Mesenchymal stem cell (in vitro differentiated cells and primary cell): ENCODE data around the gene CHM.

ENCODE experiments used
- DNase-seq: peaks from one replicate; pipeline ENCODE4 v3.0.0-alpha.2; 2013
- H2AFZ ChIP-seq: one replicate; pipeline ENCODE4 v1.6.1; 2013; ENCODE audit warnings: low read depth, mild to moderate bottlenecking, control low read depth, inconsistent platforms, low read length, moderate library complexity
- H2AK5ac ChIP-seq: 2 replicates; pipeline ENCODE4 v1.6.1; 2013; ENCODE audit warnings: low read length, moderate library complexity, mild to moderate bottlenecking, inconsistent platforms; ENCODE audit not compliant: severe bottlenecking
- H2BK120ac ChIP-seq: one replicate; pipeline ENCODE4 v1.6.1; 2013; ENCODE audit warnings: low read depth, mild to moderate bottlenecking, inconsistent platforms, low read length, moderate library complexity
- H2BK12ac ChIP-seq, 2 experiments: one replicate each; pipeline ENCODE4 v1.6.1; 2013; ENCODE audit warnings: inconsistent platforms in 2 of 2, low read length in 2 of 2, mild to moderate bottlenecking in 2 of 2, moderate library complexity in 2 of 2, control low read depth in 1 of 2
- H2BK15ac ChIP-seq: one replicate; pipeline ENCODE4 v1.6.1; 2013; ENCODE audit warnings: mild to moderate bottlenecking, low read depth, inconsistent platforms; ENCODE audit not compliant: poor library complexity, severe bottlenecking
- H2BK5ac ChIP-seq: 2 replicates; pipeline ENCODE4 v1.6.1; 2013; ENCODE audit warnings: low read depth, mild to moderate bottlenecking, low read length, control low read depth, inconsistent platforms; ENCODE audit not compliant: poor library complexity, severe bottlenecking
- H3K14ac ChIP-seq, 2 experiments: one replicate each; pipeline ENCODE4 v1.6.1; 2013; ENCODE audit warnings: inconsistent platforms in 2 of 2, low read length in 2 of 2, control low read depth in 1 of 2, mild to moderate bottlenecking in 1 of 2, moderate library complexity in 1 of 2
- H3K18ac ChIP-seq, 2 experiments: one replicate each; pipeline ENCODE4 v1.6.1; 2013; ENCODE audit warnings: inconsistent platforms in 2 of 2, low read length in 2 of 2, control low read depth in 1 of 2, low read depth in 1 of 2, mild to moderate bottlenecking in 1 of 2
- H3K23ac ChIP-seq, 2 experiments: one replicate each; pipeline ENCODE4 v1.6.1; 2013; ENCODE audit warnings: inconsistent platforms in 2 of 2, low read length in 2 of 2, mild to moderate bottlenecking in 2 of 2, moderate library complexity in 2 of 2, control low read depth in 1 of 2
- H3K27ac ChIP-seq: 2 replicates; pipeline ENCODE4 v1.5.1; 2013; ENCODE audit warnings: mild to moderate bottlenecking, moderate library complexity, low read length, control low read depth, inconsistent platforms; ENCODE audit not compliant: poor library complexity, severe bottlenecking
- H3K27me3 ChIP-seq, 2 experiments: 2 replicates each; pipeline versions ENCODE4 v1.6.1 to v1.7.0; 2013; ENCODE audit warnings: low read length in 2 of 2, mild to moderate bottlenecking in 2 of 2, moderate library complexity in 2 of 2, control low read depth in 1 of 2, inconsistent platforms in 1 of 2; ENCODE audit not compliant: control insufficient read depth in 1 of 2, insufficient read depth in 1 of 2
- H3K36me3 ChIP-seq, 2 experiments: 2 replicates each; pipeline versions ENCODE4 v1.6.1 to v1.7.0; 2013; ENCODE audit warnings: low read length in 2 of 2, control low read depth in 1 of 2, inconsistent platforms in 1 of 2, low read depth in 1 of 2, mild to moderate bottlenecking in 1 of 2; ENCODE audit not compliant: insufficient read depth in 2 of 2, control insufficient read depth in 1 of 2
- H3K4ac ChIP-seq, 2 experiments: one replicate each; pipeline ENCODE4 v1.6.1; 2013; ENCODE audit warnings: inconsistent platforms in 2 of 2, low read length in 2 of 2, mild to moderate bottlenecking in 2 of 2, moderate library complexity in 2 of 2, control low read depth in 1 of 2, low read depth in 1 of 2
- H3K4me1 ChIP-seq: 2 replicates; pipeline ENCODE4 v1.6.1; 2013; ENCODE audit warnings: low read depth, low read length, control low read depth; ENCODE audit not compliant: control insufficient read depth, insufficient read depth
- H3K4me2 ChIP-seq: 2 replicates; pipeline ENCODE4 v1.6.1; 2013; ENCODE audit warnings: low read length, mild to moderate bottlenecking, inconsistent platforms; ENCODE audit not compliant: poor library complexity, severe bottlenecking
- H3K4me3 ChIP-seq, 2 experiments: 2 replicates each; pipeline versions ENCODE4 v1.5.1 to v1.7.0; 2013; ENCODE audit warnings: low read length in 2 of 2, mild to moderate bottlenecking in 2 of 2, control low read depth in 1 of 2, low read depth in 1 of 2; ENCODE audit not compliant: insufficient read depth in 1 of 2
- H3K79me1 ChIP-seq: replicated peaks from 2 replicates; pipeline ENCODE4 v1.6.1; 2013; ENCODE audit warnings: mild to moderate bottlenecking, control low read depth, low read length, inconsistent platforms; ENCODE audit not compliant: poor library complexity, severe bottlenecking
- H3K9ac ChIP-seq: 2 replicates; pipeline ENCODE4 v1.7.0; 2013; ENCODE audit warnings: mild to moderate bottlenecking, low read length, moderate library complexity
- H3K9me3 ChIP-seq: 2 replicates; pipeline ENCODE4 v1.7.0; 2013; ENCODE audit warnings: mild to moderate bottlenecking, low read length; ENCODE audit not compliant: control insufficient read depth
- H4K8ac ChIP-seq: one replicate; pipeline ENCODE4 v1.6.1; 2013; ENCODE audit warnings: inconsistent platforms, mild to moderate bottlenecking, low read length, moderate library complexity
- H4K91ac ChIP-seq: one replicate; pipeline ENCODE4 v1.6.1; 2013; ENCODE audit warnings: mild to moderate bottlenecking, low read length, inconsistent platforms
- WGBS: methylation state at CpG from one replicate; pipeline ENCODE4 v1.1.7; 2013; ENCODE audit warnings: mixed read lengths; 5-methylcytosine and 5-hydroxymethylcytosine counted together

The CHM gene

GRCh38 chrX:85907316-85907715 lies 140.0 kb downstream of the CHM start:
- no CpG with 5 or more reads among the region's 3 CpGs for WGBS
- no peak overlapping the region for H2AK5ac ChIP-seq
- H3K27ac ChIP-seq = no peak overlapping the region
- H3K36me3 ChIP-seq = peaks cover 0 to 11% of the 10 kb centered on the region in 2 experiments
- no peak overlapping the region for H3K23ac ChIP-seq
- no peak overlapping the region for H2BK120ac ChIP-seq
- H2BK12ac ChIP-seq = no peak overlapping the region
- H2AFZ ChIP-seq = no peak overlapping the region
- H3K27me3 ChIP-seq = no peaks in the 10 kb centered on the region
- H3K9ac ChIP-seq = no peak overlapping the region
- DNase-seq = no peak
- no peaks in the 10 kb centered on the region for H3K4me1 ChIP-seq
- H3K4ac ChIP-seq = no peak overlapping the region
- H3K9me3 ChIP-seq = no peaks in the 10 kb centered on the region
- H4K91ac ChIP-seq = no peak overlapping the region
- no peak overlapping the region for H3K14ac ChIP-seq
- H2BK5ac ChIP-seq = no peak overlapping the region
- no peak overlapping the region for H4K8ac ChIP-seq
- H3K18ac ChIP-seq = no peak overlapping the region
- H3K4me3 ChIP-seq = no peak overlapping the region
- H3K79me1 ChIP-seq = no peaks in the 10 kb centered on the region
- H3K4me2 ChIP-seq = no peak overlapping the region
- no peak overlapping the region for H2BK15ac ChIP-seq

GRCh38 chrX:85906399-85906798 lies 141.0 kb downstream of the CHM start:
- no peaks in the 10 kb centered on the region for H3K27me3 ChIP-seq
- H3K79me1 ChIP-seq = no peaks in the 10 kb centered on the region
- no peaks in the 10 kb centered on the region for H3K4me1 ChIP-seq
- no peak overlapping the region for H4K8ac ChIP-seq
- 97% methylated on average over 2 of the region's 2 CpGs for WGBS
- H3K18ac ChIP-seq = no peak overlapping the region
- no peak overlapping the region for H3K14ac ChIP-seq
- no peak overlapping the region for H4K91ac ChIP-seq
- H3K36me3 ChIP-seq = peaks cover 0 to 15% of the 10 kb centered on the region in 2 experiments
- no peak overlapping the region for H2AFZ ChIP-seq
- no peak overlapping the region for H2BK12ac ChIP-seq
- no peak overlapping the region for H2BK120ac ChIP-seq
- no peak for DNase-seq
- H3K4me2 ChIP-seq = no peak overlapping the region
- no peak overlapping the region for H2BK5ac ChIP-seq
- no peak overlapping the region for H3K23ac ChIP-seq
- no peak overlapping the region for H2BK15ac ChIP-seq
- no peak overlapping the region for H3K4me3 ChIP-seq
- no peak overlapping the region for H3K9ac ChIP-seq
- no peak overlapping the region for H3K27ac ChIP-seq
- no peaks in the 10 kb centered on the region for H3K9me3 ChIP-seq
- no peak overlapping the region for H2AK5ac ChIP-seq
- H3K4ac ChIP-seq = no peak overlapping the region

- no peaks in the 10 kb centered on the region for H3K79me1 ChIP-seq
- no peak overlapping the region for H2AFZ ChIP-seq
- H3K18ac ChIP-seq = no peak overlapping the region
- H2BK12ac ChIP-seq = no peak overlapping the region
- H3K23ac ChIP-seq = no peak overlapping the region
- H3K27me3 ChIP-seq = no peaks in the 10 kb centered on the region
- H2BK15ac ChIP-seq = no peak overlapping the region
- H4K91ac ChIP-seq = no peak overlapping the region
- H2AK5ac ChIP-seq = no peak overlapping the region
- no peak overlapping the region for H3K27ac ChIP-seq
- no peak overlapping the region for H3K4me3 ChIP-seq
- no peak overlapping the region for H2BK5ac ChIP-seq
- H3K14ac ChIP-seq = no peak overlapping the region
- no peak overlapping the region for H4K8ac ChIP-seq
- H3K4ac ChIP-seq = no peak overlapping the region
- DNase-seq = no peak
- no peak overlapping the region for H3K9ac ChIP-seq
- no peak overlapping the region for H3K4me2 ChIP-seq
- H3K4me1 ChIP-seq = no peaks in the 10 kb centered on the region
- no peak overlapping the region for H2BK120ac ChIP-seq
- WGBS = no CpG with 5 or more reads among the region's 3 CpGs
- H3K9me3 ChIP-seq = no peaks in the 10 kb centered on the region
- H3K36me3 ChIP-seq = peaks cover 0 to 19% of the 10 kb centered on the region in 2 experiments
Observed at GRCh38 chrX:85905851-85906250, 141.5 kb downstream of the CHM start.

GRCh38 chrX:85903692-85904471 lies 143.5 kb downstream of the CHM start:
- no peak for DNase-seq
- H3K9ac ChIP-seq = no peak overlapping the region
- H4K91ac ChIP-seq = no peak overlapping the region
- H3K9me3 ChIP-seq = no peaks in the 10 kb centered on the region
- no peak overlapping the region for H2AFZ ChIP-seq
- H2BK15ac ChIP-seq = no peak overlapping the region
- no peaks in the 10 kb centered on the region for H3K4me1 ChIP-seq
- no peak overlapping the region for H3K4ac ChIP-seq
- no peak overlapping the region for H3K23ac ChIP-seq
- H2BK12ac ChIP-seq = no peak overlapping the region
- H3K14ac ChIP-seq = no peak overlapping the region
- H3K27ac ChIP-seq = no peak overlapping the region
- H2AK5ac ChIP-seq = no peak overlapping the region
- peaks cover 0 to 23% of the 10 kb centered on the region in 2 experiments for H3K36me3 ChIP-seq
- no peaks in the 10 kb centered on the region for H3K79me1 ChIP-seq
- H3K27me3 ChIP-seq = no peaks in the 10 kb centered on the region
- H3K4me2 ChIP-seq = no peak overlapping the region
- H2BK120ac ChIP-seq = no peak overlapping the region
- no peak overlapping the region for H4K8ac ChIP-seq
- WGBS = 100% methylated on average over 1 of the region's 5 CpGs
- no peak overlapping the region for H3K18ac ChIP-seq
- H3K4me3 ChIP-seq = no peak overlapping the region
- H2BK5ac ChIP-seq = no peak overlapping the region
